Neuronal stem cell (in vitro differentiated cells): ENCODE measurements around the gene FAM50A.

Source experiments
- DNase-seq: peaks from one replicate; pipeline ENCODE4 v3.0.0-alpha.2; 2013; ENCODE audit warnings: low spot score
- H2AFZ ChIP-seq: one replicate; pipeline ENCODE4 v1.6.1; 2013; ENCODE audit warnings: mild to moderate bottlenecking, low read length, inconsistent platforms
- H2AK5ac ChIP-seq: 2 replicates; pipeline ENCODE4 v1.6.1; 2013; ENCODE audit warnings: low read depth, mild to moderate bottlenecking, inconsistent platforms, low read length, moderate library complexity, mixed read lengths
- H2BK120ac ChIP-seq: 2 replicates; pipeline ENCODE4 v1.6.1; 2013; ENCODE audit warnings: low read depth, mild to moderate bottlenecking, inconsistent platforms, low read length, moderate library complexity, mixed read lengths
- H2BK12ac ChIP-seq: one replicate; pipeline ENCODE4 v1.6.1; 2013; ENCODE audit warnings: low read length, inconsistent platforms
- H2BK15ac ChIP-seq: 2 replicates; pipeline ENCODE4 v1.6.1; 2013; ENCODE audit warnings: mild to moderate bottlenecking, low read length, inconsistent platforms, mixed read lengths
- H2BK5ac ChIP-seq: one replicate; pipeline ENCODE4 v1.6.1; 2013; ENCODE audit warnings: inconsistent platforms, mild to moderate bottlenecking, low read length, moderate library complexity
- H3K14ac ChIP-seq: one replicate; pipeline ENCODE4 v1.6.1; 2013; ENCODE audit warnings: low read length, inconsistent platforms
- H3K18ac ChIP-seq: 2 replicates; pipeline ENCODE4 v1.6.1; 2013; ENCODE audit warnings: low read length, inconsistent platforms
- H3K23ac ChIP-seq: 2 replicates; pipeline ENCODE4 v1.6.1; 2013; ENCODE audit warnings: low read depth, mild to moderate bottlenecking, mixed read lengths, low read length, inconsistent platforms; ENCODE audit not compliant: poor library complexity
- H3K27ac ChIP-seq: replicated peaks from 3 replicates; pipeline ENCODE4 v1.5.1; 2013; ENCODE audit warnings: low read length, inconsistent platforms
- H3K27me3 ChIP-seq, 3 experiments: 2 replicates each; pipeline ENCODE4 v1.6.1; 2013; ENCODE audit warnings: low read length in 3 of 3, mild to moderate bottlenecking in 2 of 3, inconsistent platforms in 1 of 3, low read depth in 1 of 3, mixed read lengths in 1 of 3, moderate library complexity in 1 of 3; ENCODE audit not compliant: control insufficient read depth in 3 of 3, insufficient read depth in 3 of 3
- H3K36me3 ChIP-seq, 2 donors: replicated peaks in 1 of 2; 2 replicates each; pipeline ENCODE4 v1.6.1; 2013; ENCODE audit warnings: low read length in 2 of 2; ENCODE audit not compliant: control insufficient read depth in 2 of 2, insufficient read depth in 2 of 2
- H3K4ac ChIP-seq: 2 replicates; pipeline ENCODE4 v1.6.1; 2013; ENCODE audit warnings: inconsistent platforms, mild to moderate bottlenecking, low read length, moderate library complexity
- H3K4me1 ChIP-seq, 2 donors: 1 replicate in 1 of 2; 2 replicates in 1 of 2; pipeline ENCODE4 v1.6.1; 2013; ENCODE audit warnings: low read length in 2 of 2, low read depth in 1 of 2; ENCODE audit not compliant: control insufficient read depth in 2 of 2, insufficient read depth in 1 of 2
- H3K4me2 ChIP-seq: one replicate; pipeline ENCODE4 v1.6.1; 2013; ENCODE audit warnings: mild to moderate bottlenecking, low read length, inconsistent platforms; ENCODE audit not compliant: insufficient read depth, poor library complexity, severe bottlenecking
- H3K4me3 ChIP-seq, 2 donors: 2 replicates each; pipeline ENCODE4 v1.5.1; 2013; ENCODE audit warnings: low read length in 2 of 2, mild to moderate bottlenecking in 2 of 2, inconsistent platforms in 1 of 2, moderate library complexity in 1 of 2
- H3K79me1 ChIP-seq: one replicate; pipeline ENCODE4 v1.6.1; 2013; ENCODE audit warnings: low read depth, mild to moderate bottlenecking, inconsistent platforms, low read length, moderate library complexity
- H3K9ac ChIP-seq: one replicate; pipeline ENCODE4 v1.6.1; 2013; ENCODE audit warnings: mild to moderate bottlenecking, low read depth, low read length, inconsistent platforms; ENCODE audit not compliant: poor library complexity
- H3K9me3 ChIP-seq, 2 donors: replicated peaks in 1 of 2; 2 replicates each; pipeline versions ENCODE3 to v1.6.1; 2013; ENCODE audit warnings: low read length in 2 of 2, mild to moderate bottlenecking in 2 of 2, inconsistent platforms in 1 of 2, low read depth in 1 of 2, mixed read lengths in 1 of 2, moderate library complexity in 1 of 2; ENCODE audit not compliant: control insufficient read depth in 2 of 2, insufficient read depth in 1 of 2
- H4K8ac ChIP-seq: one replicate; pipeline ENCODE4 v1.6.1; 2013; ENCODE audit warnings: low read depth, mild to moderate bottlenecking, inconsistent platforms, low read length, moderate library complexity
- H4K91ac ChIP-seq: one replicate; pipeline ENCODE4 v1.6.1; 2013; ENCODE audit warnings: low read length, low read depth, mild to moderate bottlenecking, inconsistent platforms; ENCODE audit not compliant: poor library complexity
- WGBS, 2 donors: extraction: QIAGEN DNeasy Blood & Tissue Kit; methylation state at CpG; one replicate each; pipeline ENCODE4 v1.1.7; 2013; ENCODE audit warnings: missing lambda C conversion rate in 2 of 2, mixed read lengths in 1 of 2; ENCODE audit not compliant: insufficient read length in 2 of 2, insufficient replicate concordance in 1 of 2; ENCODE audit errors: extremely low coverage in 2 of 2; 5-methylcytosine and 5-hydroxymethylcytosine counted together

Gene FAM50A

GRCh38 chrX:154481911-154482601 lies 38.1 kb downstream of the FAM50A start:
- H2BK15ac ChIP-seq = no peak overlapping the region
- H3K4ac ChIP-seq = no peak overlapping the region
- no peak overlapping the region for H3K9ac ChIP-seq
- H2BK5ac ChIP-seq = no peak overlapping the region
- H2AFZ ChIP-seq = peak overlapping the region; percentile 77
- peaks cover 2 to 6% of the 10 kb centered on the region in 2 donors for H3K4me1 ChIP-seq
- H2AK5ac ChIP-seq = no peak overlapping the region
- no peak overlapping the region for H3K23ac ChIP-seq
- no peak overlapping the region for H4K91ac ChIP-seq
- H3K4me2 ChIP-seq = no peak overlapping the region
- H2BK120ac ChIP-seq = no peak overlapping the region
- WGBS, 2 donors = no CpG with 5 or more reads among the region's 14 CpGs
- DNase-seq = no peak
- no peak overlapping the region for H3K27ac ChIP-seq
- H3K36me3 ChIP-seq = peaks cover 0 to 3% of the 10 kb centered on the region in 2 donors
- H3K9me3 ChIP-seq = no peaks in the 10 kb centered on the region
- peaks cover 9% of the 10 kb centered on the region for H3K79me1 ChIP-seq
- H3K4me3 ChIP-seq = no peak overlapping the region
- H3K14ac ChIP-seq = no peak overlapping the region
- H3K27me3 ChIP-seq = peaks cover 0 to 11% (median 0%) of the 10 kb centered on the region in 3 experiments
- H4K8ac ChIP-seq = no peak overlapping the region
- H2BK12ac ChIP-seq = no peak overlapping the region
- H3K18ac ChIP-seq = no peak overlapping the region

DNA sequence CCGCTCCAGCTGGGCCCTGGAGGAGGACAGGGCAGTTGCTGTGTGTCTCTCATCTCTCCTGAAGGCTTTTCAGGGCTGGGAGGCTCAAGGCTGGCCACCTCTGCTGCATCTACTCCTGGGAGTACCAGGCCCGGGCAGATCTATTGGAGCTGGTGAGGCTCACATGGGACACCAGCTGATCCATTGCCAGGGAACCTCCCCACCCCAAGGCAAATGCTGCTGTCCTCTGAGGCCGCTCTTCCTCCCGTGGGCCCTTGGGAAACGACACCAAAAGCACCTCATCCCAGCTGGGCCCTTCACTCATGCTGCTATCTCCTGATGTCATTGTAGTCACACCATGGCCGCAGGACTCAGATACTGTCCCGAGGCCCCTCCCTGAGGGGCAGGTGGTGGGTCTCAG lies 38.8 kb downstream of the FAM50A start:
- Histone ChIP-seq H3K4ac (no peak overlapping the region), H3K4me1 (peaks cover 2 to 5% of the 10 kb centered on the region in 2 donors), H3K27me3 (peaks cover 0 to 10% (median 0%) of the 10 kb centered on the region in 3 experiments), H3K79me1 (peaks cover 9% of the 10 kb centered on the region), H3K18ac (no peak overlapping the region), H2BK120ac (no peak overlapping the region), H3K4me2 (no peak overlapping the region), H2BK12ac (no peak overlapping the region), H2BK5ac (no peak overlapping the region), H3K9me3 (no peaks in the 10 kb centered on the region), H2AFZ (peak overlapping the region; percentile 77), H3K14ac (no peak overlapping the region), H4K8ac (no peak overlapping the region), H3K9ac (peak overlapping the region; percentile 70), H4K91ac (no peak overlapping the region), H2BK15ac (no peak overlapping the region), H3K36me3 (peaks cover 3 to 5% of the 10 kb centered on the region in 2 donors), H3K23ac (no peak overlapping the region), H3K4me3 (no peak overlapping the region), H2AK5ac (no peak overlapping the region), H3K27ac (no peak overlapping the region)
- no peak for DNase-seq
- no CpG with 5 or more reads among the region's 7 CpGs for WGBS, 2 donors

DNA sequence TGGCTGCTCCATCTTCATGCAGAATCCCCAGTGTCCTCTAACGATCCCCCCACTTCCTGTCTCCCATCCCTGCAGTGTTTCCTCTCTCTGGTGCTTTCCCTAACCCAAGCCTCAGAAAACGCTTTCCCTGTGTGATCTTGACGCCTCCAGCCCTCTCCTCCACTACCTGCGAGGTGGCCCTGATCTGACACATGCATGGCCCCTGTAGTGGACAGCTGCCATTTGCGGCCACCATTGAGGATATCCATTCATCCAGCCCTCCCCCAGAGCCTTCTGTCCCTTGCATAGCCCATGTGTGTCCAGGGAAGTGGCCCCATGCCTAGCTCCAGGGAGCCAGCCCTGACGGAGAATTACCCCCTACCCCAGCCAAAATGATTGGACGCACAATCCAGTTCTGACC lies 39.4 kb downstream of the FAM50A start:
- H4K8ac ChIP-seq = no peak overlapping the region
- no peak overlapping the region for H2BK5ac ChIP-seq
- no peak overlapping the region for H3K4ac ChIP-seq
- H2BK120ac ChIP-seq = no peak overlapping the region
- no peak overlapping the region for H3K9ac ChIP-seq
- WGBS, 2 donors = no CpG with 5 or more reads among the region's 7 CpGs
- peaks cover 3 to 8% of the 10 kb centered on the region in 2 donors for H3K36me3 ChIP-seq
- H2AK5ac ChIP-seq = no peak overlapping the region
- H3K9me3 ChIP-seq = no peaks in the 10 kb centered on the region
- no peak overlapping the region for H3K27ac ChIP-seq
- no peak overlapping the region for H3K4me2 ChIP-seq
- H3K18ac ChIP-seq = no peak overlapping the region
- H3K27me3 ChIP-seq = peaks cover 0 to 10% (median 0%) of the 10 kb centered on the region in 3 experiments
- no peak overlapping the region for H3K4me3 ChIP-seq
- peaks cover 0 to under 1% of the 10 kb centered on the region in 2 donors for H3K4me1 ChIP-seq
- H4K91ac ChIP-seq = no peak overlapping the region
- H2AFZ ChIP-seq = no peak overlapping the region
- peaks cover 8% of the 10 kb centered on the region for H3K79me1 ChIP-seq
- no peak overlapping the region for H2BK12ac ChIP-seq
- DNase-seq = no peak
- no peak overlapping the region for H2BK15ac ChIP-seq
- no peak overlapping the region for H3K23ac ChIP-seq
- H3K14ac ChIP-seq = no peak overlapping the region

DNA sequence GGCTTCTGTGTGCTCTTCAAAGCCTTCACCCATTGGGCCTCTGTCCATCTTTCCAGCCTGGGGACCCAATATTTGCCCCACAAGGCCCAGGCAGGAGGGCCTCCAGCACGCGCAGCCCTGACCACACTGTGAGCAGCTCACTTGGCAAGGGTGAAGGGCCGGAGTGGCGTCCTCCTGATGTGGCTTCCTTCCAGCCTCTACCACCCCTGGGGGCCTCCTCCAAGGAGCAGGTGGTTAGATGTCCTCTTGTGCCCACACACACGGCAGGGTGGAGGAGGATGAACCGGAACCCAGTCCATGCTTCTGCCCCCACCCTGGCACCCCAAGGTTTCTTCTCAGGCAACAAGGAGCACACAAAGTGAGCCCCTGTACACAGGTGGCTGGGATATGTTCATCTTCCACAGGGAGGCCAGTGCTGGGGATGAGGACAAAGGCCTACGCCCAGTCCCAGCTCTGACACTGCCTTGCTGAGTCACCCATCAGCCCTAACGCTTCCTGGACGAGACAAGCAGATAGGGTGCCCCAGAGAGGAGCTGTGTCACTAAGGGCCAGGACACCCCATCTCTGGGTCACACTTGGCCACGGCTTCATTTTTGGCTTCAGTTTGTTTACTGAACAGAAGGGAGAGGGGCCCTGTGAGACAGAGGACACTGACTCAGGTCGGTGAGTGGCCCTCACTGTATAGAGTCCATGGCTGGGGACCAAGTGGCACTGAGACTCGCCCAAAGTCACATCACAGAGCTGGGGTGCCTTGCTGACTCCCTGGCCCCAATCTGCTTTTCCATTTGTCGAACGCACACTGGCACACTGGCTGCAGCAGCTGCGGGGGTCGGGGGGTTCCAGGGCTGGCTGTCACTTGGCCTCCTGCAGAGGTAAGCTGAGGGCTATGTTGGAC lies 40.6 kb downstream of the FAM50A start:
- no peak overlapping the region for H2BK120ac ChIP-seq
- peaks cover 0 to under 1% of the 10 kb centered on the region in 2 donors for H3K4me1 ChIP-seq
- H3K4me3 ChIP-seq = no peak overlapping the region
- no peak overlapping the region for H3K23ac ChIP-seq
- no peak overlapping the region for H2BK12ac ChIP-seq
- no peak overlapping the region for H2BK5ac ChIP-seq
- H2AFZ ChIP-seq = no peak overlapping the region
- H3K79me1 ChIP-seq = peaks cover 7% of the 10 kb centered on the region
- H3K36me3 ChIP-seq = peaks cover 3 to 8% of the 10 kb centered on the region in 2 donors
- no peak overlapping the region for H3K4ac ChIP-seq
- H3K14ac ChIP-seq = no peak overlapping the region
- H3K18ac ChIP-seq = no peak overlapping the region
- no peak overlapping the region for H4K8ac ChIP-seq
- no peak overlapping the region for H4K91ac ChIP-seq
- DNase-seq = no peak
- H2BK15ac ChIP-seq = no peak overlapping the region
- no peak overlapping the region for H3K27ac ChIP-seq
- peak overlapping the region; percentile 44 for H3K9ac ChIP-seq
- WGBS, 2 donors = no CpG with 5 or more reads among the region's 16 CpGs
- H2AK5ac ChIP-seq = no peak overlapping the region
- H3K4me2 ChIP-seq = no peak overlapping the region
- peaks cover 0 to 10% (median 0%) of the 10 kb centered on the region in 3 experiments for H3K27me3 ChIP-seq
- H3K9me3 ChIP-seq = no peaks in the 10 kb centered on the region
